Spinal cord (tissue), 10 donors: ENCODE data around the gene COL9A2. TPM values are rescaled to one million over a fixed set of nuclear protein-coding genes. Genes with fewer than 3 reads are reported as not detected.

ENCODE experiments used
- DNase-seq, 6 donors: peaks; one replicate each; pipeline versions ENCODE4 v3.0.0 to v3.0.0-alpha.2; 2013 to 2015; ENCODE audit warnings: low spot score in 6 of 6, low read depth in 4 of 6
- H3K27ac ChIP-seq: one replicate; pipeline ENCODE4 v1.5.1; 2013; ENCODE audit warnings: low read depth, low read length, control low read depth
- H3K27me3 ChIP-seq: one replicate; pipeline ENCODE4 v1.6.1; 2013; ENCODE audit warnings: low read length; ENCODE audit not compliant: control insufficient read depth, insufficient read depth
- H3K36me3 ChIP-seq: one replicate; pipeline ENCODE4 v1.6.1; 2013; ENCODE audit warnings: low read length; ENCODE audit not compliant: control insufficient read depth, insufficient read depth
- H3K4me1 ChIP-seq: one replicate; pipeline ENCODE4 v1.6.1; 2013; ENCODE audit warnings: low read length; ENCODE audit not compliant: control insufficient read depth, insufficient read depth
- H3K4me3 ChIP-seq: one replicate; pipeline ENCODE4 v1.5.1; 2013; ENCODE audit warnings: low read depth, low read length, control low read depth
- H3K9me3 ChIP-seq: one replicate; pipeline ENCODE4 v1.6.1; 2013; ENCODE audit warnings: low read length; ENCODE audit not compliant: control insufficient read depth, insufficient read depth
- WGBS: methylation state at CpG from one replicate; pipeline ENCODE4 v1.1.5; 2013; ENCODE audit warnings: missing lambda C conversion rate; ENCODE audit not compliant: insufficient coverage; 5-methylcytosine and 5-hydroxymethylcytosine counted together
- polyA plus RNA-seq, 2 donors: library from polyadenylated mRNA; unstranded; fragments of 120-200 nt; gene quantifications; one replicate each; pipeline ENCODE4 v1.2.1, GENCODE V29; 2013; ENCODE audit not compliant: insufficient read length in 2 of 2
- total RNA-seq, 2 donors: library from RNA; depleted of rRNA in 1 of 2; stranded (reverse); fragments of 120-200 nt in 1 of 2; fragments of >200 nt in 1 of 2; gene quantifications; one replicate each; pipeline versions ENCODE4 v1.2.3 to v1.2.4, GENCODE V29; 2013 to 2014
- donor health status: healthy.

COL9A2 gene
- total and polyA plus RNA-seq, 4 donors = 14.1 to 80.3 (median 48.5) TPM

GRCh38 chr1:40299366-40300248 is 17.5 kb downstream of the COL9A2 start:
- WGBS = 71% methylated on average over 6 of the region's 8 CpGs
- peaks cover 4% of the 10 kb centered on the region for H3K4me1 ChIP-seq
- DNase-seq = no peak

GRCh38 chr1:40291293-40291692 is 25.8 kb downstream of the COL9A2 start:
- WGBS = no CpG with 5 or more reads among the region's 2 CpGs
- no peaks in the 10 kb centered on the region for H3K4me1 ChIP-seq
- H3K27ac ChIP-seq = no peak overlapping the region
- peaks cover 38% of the 10 kb centered on the region for H3K36me3 ChIP-seq
- DNase-seq = no peak
- no peaks in the 10 kb centered on the region for H3K9me3 ChIP-seq
- H3K27me3 ChIP-seq = no peaks in the 10 kb centered on the region
- H3K4me3 ChIP-seq = no peak overlapping the region

More at GRCh38 chr1:40299366-40300248, 17.5 kb downstream of the COL9A2 start:
- Histone ChIP-seq H3K4me3 (no peak overlapping the region), H3K9me3 (no peaks in the 10 kb centered on the region), H3K36me3 (peaks cover 42% of the 10 kb centered on the region), H3K27ac (no peak overlapping the region), H3K27me3 (peaks cover 16% of the 10 kb centered on the region)

DNA sequence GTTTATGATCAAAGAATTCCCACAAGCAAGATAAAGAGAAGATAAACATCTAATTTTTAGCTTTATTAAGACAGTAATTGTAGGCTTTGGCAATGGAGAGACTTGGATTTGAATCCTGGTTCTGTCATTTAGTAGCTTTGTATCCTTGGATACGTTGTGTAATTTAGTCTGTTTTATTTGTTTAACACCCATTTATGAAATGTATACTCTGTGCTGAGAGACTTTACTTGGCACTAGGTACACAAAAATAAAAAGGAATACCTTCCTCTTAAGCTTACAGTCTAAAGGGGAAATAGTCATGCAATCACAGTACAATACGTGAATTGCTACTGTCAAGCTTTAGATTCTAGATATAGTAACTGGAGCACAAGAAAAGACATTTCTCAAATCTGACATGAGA is 35.2 kb downstream of the COL9A2 start:
- peaks cover 24% of the 10 kb centered on the region for H3K36me3 ChIP-seq
- no peaks in the 10 kb centered on the region for H3K9me3 ChIP-seq
- WGBS = no CpG with 5 or more reads among the region's 2 CpGs

GRCh38 chr1:40276122-40276521 is 41.0 kb downstream of the COL9A2 start:
- Histone ChIP-seq H3K36me3 (peaks cover 14% of the 10 kb centered on the region), H3K4me1 (no peaks in the 10 kb centered on the region), H3K4me3 (no peak overlapping the region), H3K27me3 (no peaks in the 10 kb centered on the region), H3K9me3 (no peaks in the 10 kb centered on the region), H3K27ac (no peak overlapping the region)
- no peak for DNase-seq
- 98% methylated on average over 3 of the region's 3 CpGs for WGBS

More for the DNA sequence above, 35.2 kb downstream of the COL9A2 start:
- no peaks in the 10 kb centered on the region for H3K4me1 ChIP-seq
- peak in 1 of 6 donors; percentile 39 for DNase-seq
- no peak overlapping the region for H3K27ac ChIP-seq
- H3K4me3 ChIP-seq = no peak overlapping the region
- no peaks in the 10 kb centered on the region for H3K27me3 ChIP-seq

DNA sequence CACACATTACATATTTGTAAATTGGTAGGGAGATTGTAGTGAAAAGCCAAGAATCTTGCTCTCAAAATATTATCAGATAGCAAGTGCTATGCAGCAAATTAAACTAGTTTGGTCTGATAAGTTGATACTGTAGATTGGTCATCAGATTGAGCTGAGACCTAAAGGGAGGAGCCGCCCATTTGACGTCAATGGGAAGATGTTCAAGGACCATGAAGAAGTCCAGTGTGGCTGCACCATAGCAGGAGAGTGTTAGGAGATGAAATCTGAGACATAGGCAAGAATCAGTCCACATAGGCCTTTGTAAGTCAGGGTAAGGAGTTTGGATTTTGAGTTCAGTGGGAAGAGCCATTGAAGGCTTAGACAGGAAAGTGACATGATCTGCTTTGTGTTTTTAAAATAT is 42.8 kb downstream of the COL9A2 start:
- Histone ChIP-seq H3K4me1 (no peaks in the 10 kb centered on the region), H3K36me3 (peaks cover 20% of the 10 kb centered on the region), H3K4me3 (no peak overlapping the region), H3K27me3 (no peaks in the 10 kb centered on the region), H3K27ac (no peak overlapping the region), H3K9me3 (no peaks in the 10 kb centered on the region)
- 98% methylated on average over 2 of the region's 2 CpGs for WGBS
- DNase-seq = no peak

DNA sequence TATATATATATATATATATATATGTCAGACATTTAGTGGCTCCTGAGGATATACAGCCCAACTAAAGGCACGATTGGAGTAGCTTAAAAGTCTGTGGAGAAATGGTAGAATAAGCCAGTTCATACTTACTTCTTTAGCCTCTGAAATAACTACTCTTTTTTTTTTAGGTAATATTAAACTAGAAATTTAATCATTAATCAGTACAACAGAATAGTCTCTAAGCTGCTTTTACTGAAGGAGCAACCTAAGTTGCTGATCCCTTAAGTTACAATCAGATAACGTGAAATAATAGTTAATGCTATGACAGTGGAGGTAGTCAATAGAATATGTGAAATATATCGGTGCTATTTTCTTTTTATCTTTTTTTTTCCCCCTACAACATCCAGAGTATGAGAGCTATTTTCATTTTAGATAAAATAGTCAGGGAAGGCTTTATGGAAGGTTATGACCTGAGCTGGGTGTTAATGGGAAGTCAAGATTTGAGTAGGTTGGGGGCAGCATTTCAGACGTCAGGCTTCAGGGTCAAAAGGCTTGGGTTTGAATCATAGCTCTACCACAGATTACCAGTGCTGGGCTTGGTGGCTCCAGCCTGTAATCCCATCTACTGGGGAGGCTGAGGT is 43.4 kb downstream of the COL9A2 start:
- H3K4me1 ChIP-seq = no peaks in the 10 kb centered on the region
- no peak for DNase-seq
- H3K27ac ChIP-seq = no peak overlapping the region
- H3K4me3 ChIP-seq = no peak overlapping the region
- WGBS = no CpG with 5 or more reads among the region's 4 CpGs
- H3K36me3 ChIP-seq = peaks cover 25% of the 10 kb centered on the region
- H3K27me3 ChIP-seq = no peaks in the 10 kb centered on the region
- no peaks in the 10 kb centered on the region for H3K9me3 ChIP-seq

GRCh38 chr1:40272653-40273213 is 44.4 kb downstream of the COL9A2 start:
- Histone ChIP-seq H3K4me1 (no peaks in the 10 kb centered on the region), H3K4me3 (no peak overlapping the region), H3K27ac (no peak overlapping the region), H3K9me3 (no peaks in the 10 kb centered on the region), H3K27me3 (no peaks in the 10 kb centered on the region), H3K36me3 (peaks cover 27% of the 10 kb centered on the region)
- WGBS = no CpG with 5 or more reads among the region's 3 CpGs
- DNase-seq = no peak

DNA sequence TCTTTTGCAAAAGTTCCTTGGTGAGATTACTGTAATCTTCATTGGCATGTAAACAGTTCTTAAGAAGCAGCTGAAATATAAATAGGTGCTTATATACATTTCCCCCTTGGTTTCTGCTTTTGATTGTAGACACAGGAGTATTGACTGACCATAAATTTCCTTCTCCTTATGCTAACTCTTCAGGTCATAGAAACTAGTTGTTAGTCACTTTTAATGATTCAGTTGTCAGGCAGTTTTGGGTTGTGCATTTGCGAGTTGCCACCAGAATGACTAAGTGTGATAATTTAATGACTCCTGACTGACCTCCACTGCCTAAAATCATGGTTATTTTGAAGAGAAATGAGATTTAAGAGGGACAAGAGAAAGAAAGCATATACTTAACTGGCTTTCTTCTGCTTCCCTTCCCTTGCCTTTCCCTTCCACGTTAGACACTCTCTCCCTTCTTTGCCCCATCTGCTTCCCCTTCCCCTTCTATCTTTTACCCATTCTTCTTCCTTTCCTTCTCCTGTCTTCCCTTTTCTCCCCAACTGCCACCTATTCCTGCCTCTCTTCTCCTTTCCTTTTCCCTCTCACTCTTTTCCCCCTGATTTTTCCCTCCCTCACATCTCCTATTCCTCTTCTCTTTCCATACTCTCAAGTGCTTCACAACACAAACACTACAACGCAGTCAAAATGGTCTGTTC is 46.8 kb downstream of the COL9A2 start:
- Histone ChIP-seq H3K27ac (no peak overlapping the region), H3K9me3 (no peaks in the 10 kb centered on the region), H3K4me3 (no peak overlapping the region), H3K27me3 (no peaks in the 10 kb centered on the region), H3K4me1 (no peaks in the 10 kb centered on the region), H3K36me3 (peaks cover 25% of the 10 kb centered on the region)
- WGBS = 86% methylated on average over 1 of the region's 3 CpGs
- DNase-seq = no peak

- H3K4me3 ChIP-seq = no peak overlapping the region
- DNase-seq = no peak
- peaks cover 31% of the 10 kb centered on the region for H3K36me3 ChIP-seq
- no peak overlapping the region for H3K27ac ChIP-seq
- no peaks in the 10 kb centered on the region for H3K4me1 ChIP-seq
- no peaks in the 10 kb centered on the region for H3K9me3 ChIP-seq
- H3K27me3 ChIP-seq = no peaks in the 10 kb centered on the region
Observed at GRCh38 chr1:40268211-40268610, 48.9 kb downstream of the COL9A2 start.
